ENCODE results near the gene TRIM67.

DNA sequence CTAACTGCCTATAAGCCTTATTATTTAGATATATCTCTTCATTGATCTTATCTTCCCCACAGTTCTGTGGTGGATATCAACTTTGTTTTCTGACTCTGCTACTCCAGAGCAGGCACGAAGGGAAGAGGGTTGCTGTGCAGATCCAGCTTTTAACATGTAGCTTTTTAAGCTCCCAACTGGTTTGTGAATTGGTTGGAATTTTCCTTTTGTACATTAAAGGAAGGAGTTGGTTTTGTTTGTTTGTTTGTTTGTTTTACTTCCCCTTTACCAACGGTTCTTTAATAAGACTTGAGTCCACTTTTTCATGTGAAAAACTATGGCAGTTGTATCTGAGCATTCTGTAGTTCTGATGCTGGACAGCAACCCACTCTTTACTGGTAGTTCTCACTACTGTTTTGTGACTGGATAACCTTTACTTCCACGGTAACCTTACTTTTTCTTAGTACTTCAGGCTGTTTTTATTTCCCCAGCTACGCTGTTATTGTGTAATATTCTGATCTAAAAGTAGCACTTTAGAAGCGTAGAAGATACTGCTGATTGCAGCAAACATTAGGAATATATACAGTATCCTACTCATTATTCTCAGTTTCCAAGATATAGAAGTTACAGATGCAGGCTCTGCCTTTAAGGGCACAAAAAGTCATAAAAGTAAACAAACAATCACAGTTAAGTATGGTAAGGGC is 80.8 kb downstream of the TRIM67 start:
- TF ChIP-seq, protein P1, sequence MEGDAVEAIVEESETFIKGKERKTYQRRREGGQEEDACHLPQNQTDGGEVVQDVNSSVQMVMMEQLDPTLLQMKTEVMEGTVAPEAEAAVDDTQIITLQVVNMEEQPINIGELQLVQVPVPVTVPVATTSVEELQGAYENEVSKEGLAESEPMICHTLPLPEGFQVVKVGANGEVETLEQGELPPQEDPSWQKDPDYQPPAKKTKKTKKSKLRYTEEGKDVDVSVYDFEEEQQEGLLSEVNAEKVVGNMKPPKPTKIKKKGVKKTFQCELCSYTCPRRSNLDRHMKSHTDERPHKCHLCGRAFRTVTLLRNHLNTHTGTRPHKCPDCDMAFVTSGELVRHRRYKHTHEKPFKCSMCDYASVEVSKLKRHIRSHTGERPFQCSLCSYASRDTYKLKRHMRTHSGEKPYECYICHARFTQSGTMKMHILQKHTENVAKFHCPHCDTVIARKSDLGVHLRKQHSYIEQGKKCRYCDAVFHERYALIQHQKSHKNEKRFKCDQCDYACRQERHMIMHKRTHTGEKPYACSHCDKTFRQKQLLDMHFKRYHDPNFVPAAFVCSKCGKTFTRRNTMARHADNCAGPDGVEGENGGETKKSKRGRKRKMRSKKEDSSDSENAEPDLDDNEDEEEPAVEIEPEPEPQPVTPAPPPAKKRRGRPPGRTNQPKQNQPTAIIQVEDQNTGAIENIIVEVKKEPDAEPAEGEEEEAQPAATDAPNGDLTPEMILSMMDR (conservative IDR thresholded peaks at IDR 0.05) = no peak
- no peak for TF ChIP-seq EZH2 (IDR thresholded peaks at IDR 0.05; ENCODE audit: low read depth)
